Measurements from ENCODE around the gene MC1R. TPM values are rescaled to one million over a fixed set of nuclear protein-coding genes. Genes with fewer than 3 reads are reported as not detected.

Gene MC1R
- total and polyA plus RNA-seq, 10 of the 15 experiments (the other 5 are each of a cell fraction or from before 2014, with no cell fraction given), result 0.06 to 2.3 (median 0.45) TPM

DNA sequence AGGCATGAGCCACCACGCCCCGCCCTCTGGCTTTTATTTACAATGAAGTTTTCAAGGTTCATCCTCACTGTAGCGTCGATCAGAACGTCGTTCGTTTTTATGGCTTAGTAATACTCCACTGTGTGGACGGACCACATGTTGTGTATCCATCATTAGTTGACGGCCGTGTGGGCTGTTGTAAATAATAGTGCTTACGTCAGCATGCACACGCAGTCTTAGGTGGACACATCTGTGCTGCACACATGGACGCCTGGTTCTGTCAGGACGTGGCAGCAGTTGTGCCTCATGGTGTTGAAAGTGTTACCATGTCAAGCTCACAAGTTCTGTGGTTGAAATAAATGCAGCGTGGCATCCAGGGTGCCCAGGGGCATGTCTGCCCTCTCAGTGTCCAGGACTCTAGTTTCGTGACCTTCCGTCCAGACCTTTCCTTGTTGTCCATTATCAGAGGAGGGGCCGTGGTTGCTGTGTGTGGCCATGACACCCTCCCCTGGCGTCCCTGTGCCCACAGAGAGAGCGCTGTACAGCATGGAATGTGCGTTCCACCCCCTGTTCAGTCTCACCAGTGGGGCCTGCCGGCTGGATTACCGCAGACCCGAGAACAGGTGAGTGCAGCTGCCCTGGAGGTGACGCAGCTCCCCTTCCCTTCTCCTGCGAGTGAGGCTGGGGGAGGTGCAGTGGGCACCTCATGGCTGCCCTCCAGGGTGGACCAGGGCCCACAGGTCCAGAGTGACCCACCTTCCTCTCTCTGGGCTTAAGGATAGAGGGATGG is 23.0 kb upstream of the MC1R start:
- Histone ChIP-seq H3K9ac (ENCODE audit: control insufficient read depth, insufficient read depth, low read length) (no peak overlapping the region), H4K20me1 (ENCODE audit: control insufficient read depth, insufficient read depth) (no peaks in the 10 kb centered on the region), H3K4me2 (ENCODE audit: control insufficient read depth, insufficient read depth) (no peak overlapping the region), H3K79me2 (ENCODE audit: control insufficient read depth, insufficient read depth, low read length) (no peaks in the 10 kb centered on the region), H3K4me1 (ENCODE audit: control insufficient read depth, insufficient read depth, low read length) (no peaks in the 10 kb centered on the region), H3K36me3 (ENCODE audit: control insufficient read depth in 2 of 2, insufficient read depth in 2 of 2, low read length in 1 of 2) (peaks cover 39 to 54% of the 10 kb centered on the region in 2 experiments; a peak in 3 of 4 replicates), H3K4me3 (no peak overlapping the region), H2AFZ (ENCODE audit: control insufficient read depth, low read depth, low read length) (no peak overlapping the region), H3K27ac (ENCODE audit: control insufficient read depth, insufficient read depth) (no peak overlapping the region), H3K9me3 (replicated peaks; ENCODE audit: control insufficient read depth, insufficient read depth, low read length) (no peaks in the 10 kb centered on the region), H3K27me3 (replicated peaks in 1 of 2; ENCODE audit: control insufficient read depth in 2 of 2, insufficient read depth in 2 of 2, low read length in 1 of 2) (no peaks in the 10 kb centered on the region)
- in situ Hi-C loops (cut with MboI), result no loop called here
- DNase-seq (ENCODE audit: low read depth, low spot score) (no peak), ATAC-seq (no peak), FAIRE-seq (no peak)
- intact Hi-C loops (cut with micrococcal nuclease; ENCODE audit: unreplicated experiment), result no loop called here
- WGBS (ENCODE audit: insufficient coverage, insufficient replicate concordance, low lambda C conversion rate, missing lambda C conversion rate), result 96% methylated on average over 26 of the region's 26 CpGs
- POLR2A ChIA-PET, result no interaction called here
- RAD21 ChIA-PET (ENCODE audit: unreplicated experiment), result no interaction called here
- CTCF ChIA-PET, result no interaction called here
- TF ChIP-seq NBN (IDR thresholded peaks at IDR 0.05) (no peak), STAT3 (IDR thresholded peaks at IDR 0.05; ENCODE audit: low read depth, low read length) (no peak), SIN3A (IDR thresholded peaks at IDR 0.05; ENCODE audit: low read depth, low read length) (no peak), TCF12 (IDR thresholded peaks at IDR 0.05; ENCODE audit: low read depth, low read length) (no peak), POLR2A (IDR thresholded peaks at IDR 0.05; ENCODE audit: low read depth, low read length) (peak; percentile 69)
- no TSS peak for BruUV-seq (replicated peaks)
- SMC1A ChIA-PET (ENCODE audit: uncharacterized antibody, unreplicated experiment), result no interaction called here

GRCh38 chr16:89897204-89897603 is 21.5 kb upstream of the MC1R start:
- Histone ChIP-seq H4K20me1 (ENCODE audit: control insufficient read depth, insufficient read depth) (no peaks in the 10 kb centered on the region), H3K79me2 (ENCODE audit: control insufficient read depth, insufficient read depth, low read length) (no peaks in the 10 kb centered on the region), H3K9ac (ENCODE audit: control insufficient read depth, insufficient read depth, low read length) (no peak overlapping the region), H2AFZ (ENCODE audit: control insufficient read depth, low read depth, low read length) (no peak overlapping the region), H3K27ac (ENCODE audit: control insufficient read depth, insufficient read depth) (no peak overlapping the region), H3K4me1 (ENCODE audit: control insufficient read depth, insufficient read depth, low read length) (no peaks in the 10 kb centered on the region), H3K4me2 (ENCODE audit: control insufficient read depth, insufficient read depth) (no peak overlapping the region), H3K36me3 (ENCODE audit: control insufficient read depth in 2 of 2, insufficient read depth in 2 of 2, low read length in 1 of 2) (peaks cover 29 to 47% of the 10 kb centered on the region in 2 experiments; a peak in 3 of 4 replicates), H3K27me3 (replicated peaks in 1 of 2; ENCODE audit: control insufficient read depth in 2 of 2, insufficient read depth in 2 of 2, low read length in 1 of 2) (no peaks in the 10 kb centered on the region), H3K9me3 (replicated peaks; ENCODE audit: control insufficient read depth, insufficient read depth, low read length) (no peaks in the 10 kb centered on the region), H3K4me3 (no peak overlapping the region)
- POLR2A ChIA-PET, result no interaction called here
- SMC1A ChIA-PET (ENCODE audit: uncharacterized antibody, unreplicated experiment), result no interaction called here
- DNase-seq (ENCODE audit: low read depth, low spot score) (no peak), FAIRE-seq (no peak), ATAC-seq (no peak)
- no TSS peak for BruUV-seq (replicated peaks)
- in situ Hi-C loops (cut with MboI) (no loop called here), intact Hi-C loops (cut with micrococcal nuclease; ENCODE audit: unreplicated experiment) (no loop called here)
- CTCF ChIA-PET, result interaction anchor here (0.6 kb wide), 1 partner anchor 12 kb away, joined by 3 read pairs; no protein-coding TSS in a partner anchor
- 94% methylated on average over 11 of the region's 11 CpGs for WGBS (ENCODE audit: insufficient coverage, insufficient replicate concordance, low lambda C conversion rate, missing lambda C conversion rate)
- RAD21 ChIA-PET (ENCODE audit: unreplicated experiment), result no interaction called here
- TF ChIP-seq MXI1 (IDR thresholded peaks at IDR 0.05; ENCODE audit: low read depth, low read length) (no peak), YBX1 (IDR thresholded peaks at IDR 0.05) (no peak), POLR2A (IDR thresholded peaks at IDR 0.05; ENCODE audit: low read depth, low read length) (no peak), WRNIP1 (IDR thresholded peaks at IDR 0.05; ENCODE audit: borderline replicate concordance, low read depth, low read length) (no peak), RUNX3 (IDR thresholded peaks at IDR 0.05; ENCODE audit: low read length) (no peak), TCF12 (IDR thresholded peaks at IDR 0.05; ENCODE audit: low read depth, low read length) (no peak), TBL1XR1 (IDR thresholded peaks at IDR 0.05; ENCODE audit: low read depth, low read length) (no peak), NFXL1 (IDR thresholded peaks at IDR 0.05; ENCODE audit: borderline replicate concordance) (no peak), POLR2AphosphoS5 (IDR thresholded peaks at IDR 0.05; ENCODE audit: low read length) (no peak), IRF4 (IDR thresholded peaks at IDR 0.05; ENCODE audit: low read depth, low read length) (no peak), SMARCA5 (IDR thresholded peaks at IDR 0.05) (no peak), ETV6 (conservative IDR thresholded peaks at IDR 0.05 in 1 of 2, IDR thresholded peaks at IDR 0.05 in 1 of 2; ENCODE audit: borderline replicate concordance in 1 of 2, low read depth in 1 of 2) (no peak), HDGF (IDR thresholded peaks at IDR 0.05) (no peak)
- TF ChIP-seq, protein P1, sequence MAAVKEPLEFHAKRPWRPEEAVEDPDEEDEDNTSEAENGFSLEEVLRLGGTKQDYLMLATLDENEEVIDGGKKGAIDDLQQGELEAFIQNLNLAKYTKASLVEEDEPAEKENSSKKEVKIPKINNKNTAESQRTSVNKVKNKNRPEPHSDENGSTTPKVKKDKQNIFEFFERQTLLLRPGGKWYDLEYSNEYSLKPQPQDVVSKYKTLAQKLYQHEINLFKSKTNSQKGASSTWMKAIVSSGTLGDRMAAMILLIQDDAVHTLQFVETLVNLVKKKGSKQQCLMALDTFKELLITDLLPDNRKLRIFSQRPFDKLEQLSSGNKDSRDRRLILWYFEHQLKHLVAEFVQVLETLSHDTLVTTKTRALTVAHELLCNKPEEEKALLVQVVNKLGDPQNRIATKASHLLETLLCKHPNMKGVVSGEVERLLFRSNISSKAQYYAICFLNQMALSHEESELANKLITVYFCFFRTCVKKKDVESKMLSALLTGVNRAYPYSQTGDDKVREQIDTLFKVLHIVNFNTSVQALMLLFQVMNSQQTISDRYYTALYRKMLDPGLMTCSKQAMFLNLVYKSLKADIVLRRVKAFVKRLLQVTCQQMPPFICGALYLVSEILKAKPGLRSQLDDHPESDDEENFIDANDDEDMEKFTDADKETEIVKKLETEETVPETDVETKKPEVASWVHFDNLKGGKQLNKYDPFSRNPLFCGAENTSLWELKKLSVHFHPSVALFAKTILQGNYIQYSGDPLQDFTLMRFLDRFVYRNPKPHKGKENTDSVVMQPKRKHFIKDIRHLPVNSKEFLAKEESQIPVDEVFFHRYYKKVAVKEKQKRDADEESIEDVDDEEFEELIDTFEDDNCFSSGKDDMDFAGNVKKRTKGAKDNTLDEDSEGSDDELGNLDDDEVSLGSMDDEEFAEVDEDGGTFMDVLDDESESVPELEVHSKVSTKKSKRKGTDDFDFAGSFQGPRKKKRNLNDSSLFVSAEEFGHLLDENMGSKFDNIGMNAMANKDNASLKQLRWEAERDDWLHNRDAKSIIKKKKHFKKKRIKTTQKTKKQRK (IDR thresholded peaks at IDR 0.05; ENCODE audit: low read depth, low read length), result no peak
